ENCODE measurements around the gene JAG1. TPM values are rescaled to one million over a fixed set of nuclear protein-coding genes. Genes with fewer than 3 reads are reported as not detected.

Gene JAG1
- total and polyA plus RNA-seq, 2 of the 4 experiments (the other 2 are of a cell fraction) = 10.2 to 22.6 TPM

- WGBS, 2 experiments (ENCODE audit: extremely low coverage in 2 of 2, insufficient read length in 1 of 2) = no CpG with 5 or more reads among the region's 1 CpG
- H2AFZ ChIP-seq (replicated peaks; ENCODE audit: low read length, poor library complexity) = no peak overlapping the region
- H3K4me3 ChIP-seq (ENCODE audit: insufficient read depth, low read depth, low read length) = no peak overlapping the region
- POLR2A ChIA-PET (ENCODE audit: unreplicated experiment) = no interaction called here
- no peak overlapping the region for H3K27ac ChIP-seq (ENCODE audit: insufficient read depth, low read length)
- H3K23ac ChIP-seq (ENCODE audit: low read depth, low read length) = no peak overlapping the region
- BruUV-seq (replicated peaks) = no TSS peak
- H2BK5ac ChIP-seq (ENCODE audit: low read depth, low read length, poor library complexity, severe bottlenecking) = no peak overlapping the region
- no peak overlapping the region for H2AK9ac ChIP-seq (replicated peaks; ENCODE audit: low read depth, low read length, poor library complexity)
- H3K79me1 ChIP-seq (ENCODE audit: low read depth in 1 of 2, low read length in 2 of 2) = no peaks in the 10 kb centered on the region; a peak in 1 of 4 replicates
- no peaks in the 10 kb centered on the region for H4K20me1 ChIP-seq (ENCODE audit: insufficient read depth, low read length)
- H3K9me3 ChIP-seq (ENCODE audit: control insufficient read depth, insufficient read depth, low read length) = no peaks in the 10 kb centered on the region
- H2BK20ac ChIP-seq (ENCODE audit: low read depth, low read length) = peak overlapping the region; percentile 61; the same call in 1 of the 2 replicates
- H3K4me2 ChIP-seq (ENCODE audit: low read depth, low read length) = no peak overlapping the region
- DNase-seq = no peak
- peak overlapping the region; percentile 57 for H2BK15ac ChIP-seq (ENCODE audit: low read depth, low read length)
- peak overlapping the region; percentile 69; the same call in 1 of the 2 replicates for H3K4ac ChIP-seq (ENCODE audit: low read depth, low read length)
- dilution Hi-C loops (cut with HindIII; ENCODE audit: low sequenced_read_pairs, unreplicated experiment) (no loop called here), in situ Hi-C loops (cut with MboI; ENCODE audit: low sequenced_read_pairs) (no loop called here), intact Hi-C loops (cut with micrococcal nuclease) (loop anchor here (5.0 kb wide), 2 partner anchors 40 to 325 kb away; no protein-coding TSS in a partner anchor)
- peak overlapping the region in 1 of 2 experiments; percentile 16; a peak in 1 of 4 replicates for H4K8ac ChIP-seq (ENCODE audit: low read depth in 2 of 2, low read length in 2 of 2)
- no peak overlapping the region for H3K56ac ChIP-seq (ENCODE audit: extremely low read depth, insufficient read depth, low read length)
- no peaks in the 10 kb centered on the region for H3K36me3 ChIP-seq (ENCODE audit: control insufficient read depth, insufficient read depth, low read length)
- peak overlapping the region; percentile 94; the same call in 1 of the 2 replicates for H2AK5ac ChIP-seq (ENCODE audit: low read depth, low read length)
- no peak for TF ChIP-seq RCOR1 (IDR thresholded peaks at IDR 0.05; ENCODE audit: insufficient replicate concordance, low read length)
- no peak for TF ChIP-seq RAD21 (IDR thresholded peaks at IDR 0.05; ENCODE audit: low read length)
- TF ChIP-seq MAFK (IDR thresholded peaks at IDR 0.05; ENCODE audit: low read depth, low read length) = no peak
- no peak for TF ChIP-seq SMC3 (IDR thresholded peaks at IDR 0.05; ENCODE audit: low read depth, low read length)
- TF ChIP-seq, protein P1, sequence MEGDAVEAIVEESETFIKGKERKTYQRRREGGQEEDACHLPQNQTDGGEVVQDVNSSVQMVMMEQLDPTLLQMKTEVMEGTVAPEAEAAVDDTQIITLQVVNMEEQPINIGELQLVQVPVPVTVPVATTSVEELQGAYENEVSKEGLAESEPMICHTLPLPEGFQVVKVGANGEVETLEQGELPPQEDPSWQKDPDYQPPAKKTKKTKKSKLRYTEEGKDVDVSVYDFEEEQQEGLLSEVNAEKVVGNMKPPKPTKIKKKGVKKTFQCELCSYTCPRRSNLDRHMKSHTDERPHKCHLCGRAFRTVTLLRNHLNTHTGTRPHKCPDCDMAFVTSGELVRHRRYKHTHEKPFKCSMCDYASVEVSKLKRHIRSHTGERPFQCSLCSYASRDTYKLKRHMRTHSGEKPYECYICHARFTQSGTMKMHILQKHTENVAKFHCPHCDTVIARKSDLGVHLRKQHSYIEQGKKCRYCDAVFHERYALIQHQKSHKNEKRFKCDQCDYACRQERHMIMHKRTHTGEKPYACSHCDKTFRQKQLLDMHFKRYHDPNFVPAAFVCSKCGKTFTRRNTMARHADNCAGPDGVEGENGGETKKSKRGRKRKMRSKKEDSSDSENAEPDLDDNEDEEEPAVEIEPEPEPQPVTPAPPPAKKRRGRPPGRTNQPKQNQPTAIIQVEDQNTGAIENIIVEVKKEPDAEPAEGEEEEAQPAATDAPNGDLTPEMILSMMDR (conservative IDR thresholded peaks at IDR 0.05; ENCODE audit: low read depth, low read length) = no peak
- no peak for TF ChIP-seq MAZ (IDR thresholded peaks at IDR 0.05; ENCODE audit: borderline replicate concordance, low read depth, low read length)
- H3K18ac ChIP-seq (ENCODE audit: low read depth, low read length) = peak overlapping the region; percentile 13; the same call in 1 of the 2 replicates
- H4K91ac ChIP-seq (ENCODE audit: insufficient read depth, low read depth, low read length) = no peak overlapping the region
- peaks cover 15% of the 10 kb centered on the region for H3K4me1 ChIP-seq (ENCODE audit: control insufficient read depth, insufficient read depth, low read length)
- ATAC-seq (ENCODE audit: low read depth) = no peak
- H2BK120ac ChIP-seq (ENCODE audit: low read depth, low read length) = peak overlapping the region; percentile 48
- no peaks in the 10 kb centered on the region for H3K27me3 ChIP-seq (ENCODE audit: control insufficient read depth, insufficient read depth, low read length)
- H3K9ac ChIP-seq (ENCODE audit: low read depth, low read length) = no peak overlapping the region
- CTCF ChIA-PET = no interaction called here
- H3K9me1 ChIP-seq (ENCODE audit: insufficient read depth, low read length) = peaks cover 6% of the 10 kb centered on the region
- H3K14ac ChIP-seq (replicated peaks; ENCODE audit: low read depth, low read length) = no peak overlapping the region
- no peak overlapping the region for H4K5ac ChIP-seq (ENCODE audit: low read depth, low read length)
Observed at GRCh38 chr20:10597637-10598036, 76.2 kb downstream of the JAG1 start.

Data from IMR-90 (cell line).